Measurements from ENCODE around the gene CADPS2.
A peak's percentile ranks its signal among the peaks of the same experiment; 100 is the strongest.

Gene CADPS2

DNA sequence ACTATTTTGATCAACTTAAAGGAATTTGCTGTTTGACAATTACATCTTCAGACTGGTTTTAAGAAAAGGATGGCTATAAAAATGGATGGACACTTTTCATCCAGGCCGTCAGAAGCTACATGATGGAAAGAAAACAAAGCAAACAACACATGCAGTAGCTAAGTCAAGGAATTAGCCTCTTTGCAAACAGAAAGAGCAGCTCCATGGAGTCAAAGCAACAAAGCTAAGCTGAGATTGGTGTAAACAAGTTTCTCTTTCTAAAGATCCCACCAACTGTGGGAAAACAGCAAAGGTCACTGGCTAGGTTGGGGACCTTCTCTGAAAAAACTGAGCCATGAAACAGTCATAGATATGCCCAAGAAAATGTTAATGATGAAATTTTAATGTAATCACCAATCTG is 286.2 kb downstream of the CADPS2 start:
- no peak for DNase-seq (ENCODE audit: low spot score)

DNA sequence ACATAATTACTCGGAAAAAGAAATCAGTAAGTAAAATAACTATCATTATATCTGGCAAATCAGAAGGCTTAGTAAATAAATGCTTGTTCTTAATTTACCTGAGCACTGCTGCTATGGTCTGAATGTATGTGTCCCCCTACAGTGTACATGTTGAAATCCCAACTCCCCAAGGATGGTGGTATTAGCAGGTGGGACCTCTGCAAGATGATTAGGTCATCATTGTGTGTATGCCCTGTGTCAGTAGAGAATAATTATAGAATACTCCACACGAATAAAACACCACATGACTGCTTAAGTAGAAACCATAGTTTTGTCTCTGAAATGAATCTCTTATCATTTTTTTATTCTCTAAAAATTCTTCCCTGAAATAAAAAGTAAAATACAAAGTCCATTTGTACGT is 289.0 kb downstream of the CADPS2 start:
- no peak for DNase-seq (ENCODE audit: low spot score)

DNA sequence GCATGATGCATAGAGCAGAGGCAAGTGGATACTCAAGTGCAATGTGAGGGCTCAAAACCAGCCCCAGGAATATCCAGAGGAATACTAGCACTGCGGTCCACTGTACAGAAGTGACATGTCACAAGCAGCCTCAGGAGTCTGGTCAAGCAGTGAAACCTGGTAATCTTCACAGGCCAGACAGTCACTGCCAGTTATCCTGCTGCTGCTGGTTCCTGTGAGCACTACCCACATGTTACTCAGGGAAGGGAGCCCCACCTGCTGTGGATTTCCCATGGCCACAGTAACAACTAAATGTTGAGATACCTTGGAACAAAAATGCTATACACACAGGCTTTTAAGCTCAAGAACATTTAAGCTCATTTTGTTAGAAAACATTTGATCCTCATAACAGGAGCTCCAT is 290.4 kb downstream of the CADPS2 start:
- no peak for DNase-seq (ENCODE audit: low spot score)

GRCh38 chr7:122588621-122589020 is 297.6 kb downstream of the CADPS2 start:
- no peak for DNase-seq (ENCODE audit: low spot score)

- DNase-seq (ENCODE audit: low spot score) = no peak
These were observed 301.5 kb downstream of the CADPS2 start for GRCh38 chr7:122584676-122585251.

GRCh38 chr7:122578350-122578749 is 307.9 kb downstream of the CADPS2 start:
- no peak for DNase-seq (ENCODE audit: low spot score)

- no peak for DNase-seq (ENCODE audit: low spot score)
These were observed 308.7 kb downstream of the CADPS2 start for GRCh38 chr7:122577449-122578003.

DNA sequence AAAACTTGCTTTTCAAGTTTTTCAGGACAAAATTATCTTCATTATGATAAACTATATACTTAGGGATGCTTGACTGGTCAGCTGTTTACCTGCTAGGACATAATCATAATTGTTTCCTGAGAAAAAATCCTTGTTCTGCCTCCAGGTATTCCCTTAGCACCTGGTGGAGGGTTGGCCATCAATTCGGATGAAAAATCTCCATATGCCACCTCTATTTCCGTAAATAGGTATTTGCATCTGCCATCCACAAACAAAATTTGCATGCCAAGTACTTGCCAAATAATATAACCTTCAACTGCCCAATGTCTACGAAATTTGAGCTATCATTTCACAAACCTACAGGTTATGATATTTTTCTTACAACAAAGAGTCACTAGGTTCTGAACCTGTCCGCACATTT is 313.6 kb downstream of the CADPS2 start:
- no peak for DNase-seq (ENCODE audit: low spot score)

- DNase-seq (ENCODE audit: low spot score) = no peak
These were observed 324.9 kb downstream of the CADPS2 start for GRCh38 chr7:122561326-122561725.

GRCh38 chr7:122556873-122557542 is 329.3 kb downstream of the CADPS2 start:
- DNase-seq (ENCODE audit: low spot score) = no peak

DNA sequence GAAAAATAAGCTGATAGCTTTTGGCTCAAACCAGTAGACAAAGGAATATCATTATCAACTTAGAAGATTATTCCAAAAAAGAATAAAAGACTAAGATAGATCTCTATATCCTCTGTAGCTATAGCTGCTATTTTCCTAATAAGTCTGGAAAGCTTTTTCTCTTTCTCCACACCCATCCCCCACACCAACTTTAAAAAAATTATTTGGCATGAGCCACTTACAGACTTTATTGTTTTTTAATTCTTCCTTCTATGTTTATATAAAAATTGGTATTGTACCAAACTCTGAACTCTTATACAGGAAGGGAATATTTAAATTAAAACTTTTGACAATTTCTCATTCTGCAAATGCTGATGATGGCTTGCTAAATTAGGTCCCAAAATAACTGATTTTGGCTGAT is 330.0 kb downstream of the CADPS2 start:
- no peak for DNase-seq (ENCODE audit: low spot score)

GRCh38 chr7:122553761-122554160 is 332.5 kb downstream of the CADPS2 start:
- no peak for DNase-seq (ENCODE audit: low spot score)

DNA sequence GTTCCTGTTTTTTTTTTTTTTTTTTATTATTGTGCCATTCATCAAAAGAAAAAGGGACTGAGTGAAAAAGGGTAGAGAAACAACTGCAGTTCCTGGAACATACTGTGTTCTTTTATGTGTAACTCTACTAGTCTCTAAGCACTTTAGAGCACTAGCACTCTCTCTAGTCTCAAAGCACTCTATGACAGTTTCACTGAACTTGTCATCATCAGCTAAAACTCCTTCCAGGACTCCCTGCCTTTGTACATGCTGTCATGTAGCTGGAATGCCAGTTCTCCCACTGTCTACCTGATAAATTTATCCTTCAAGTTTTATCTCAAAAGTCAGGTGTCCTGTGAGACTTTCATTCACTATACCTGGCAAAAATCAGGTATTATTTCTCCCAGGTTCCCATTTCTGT is 333.5 kb downstream of the CADPS2 start:
- DNase-seq (ENCODE audit: low spot score) = no peak

GRCh38 chr7:122550545-122550944 is 335.7 kb downstream of the CADPS2 start:
- no peak for DNase-seq (ENCODE audit: low spot score)

DNA sequence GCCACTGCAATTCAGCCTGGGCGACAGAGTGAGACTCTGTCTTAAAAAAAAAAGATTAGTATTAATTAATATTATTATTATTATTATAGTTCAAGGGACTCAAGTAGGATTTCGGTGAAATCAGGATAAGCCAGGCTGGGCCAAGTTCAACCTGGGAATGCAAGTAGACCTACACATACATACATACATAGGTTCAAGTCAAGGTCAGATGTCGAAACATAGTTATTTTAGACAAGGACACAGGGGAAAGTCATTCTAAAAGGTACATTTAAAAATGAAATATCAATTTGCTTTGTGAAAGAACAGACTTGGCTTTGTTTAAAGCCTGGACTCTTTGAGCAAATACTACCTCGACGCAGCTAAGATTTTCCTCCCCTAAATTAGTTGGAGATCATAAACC is 336.7 kb downstream of the CADPS2 start:
- no peak for DNase-seq (ENCODE audit: low spot score)

- no peak for DNase-seq (ENCODE audit: low spot score)
These were observed 339.8 kb downstream of the CADPS2 start for GRCh38 chr7:122546496-122546895.

GRCh38 chr7:122544463-122544862 is 341.8 kb downstream of the CADPS2 start:
- DNase-seq (ENCODE audit: low spot score) = no peak

- no peak for DNase-seq (ENCODE audit: low spot score)
These were observed 342.4 kb downstream of the CADPS2 start for GRCh38 chr7:122543891-122544290.

GRCh38 chr7:122543166-122543565 is 343.1 kb downstream of the CADPS2 start:
- DNase-seq (ENCODE audit: low spot score) = no peak

- no peak for DNase-seq (ENCODE audit: low spot score)
These were observed 351.2 kb downstream of the CADPS2 start for GRCh38 chr7:122535086-122535485.

DNA sequence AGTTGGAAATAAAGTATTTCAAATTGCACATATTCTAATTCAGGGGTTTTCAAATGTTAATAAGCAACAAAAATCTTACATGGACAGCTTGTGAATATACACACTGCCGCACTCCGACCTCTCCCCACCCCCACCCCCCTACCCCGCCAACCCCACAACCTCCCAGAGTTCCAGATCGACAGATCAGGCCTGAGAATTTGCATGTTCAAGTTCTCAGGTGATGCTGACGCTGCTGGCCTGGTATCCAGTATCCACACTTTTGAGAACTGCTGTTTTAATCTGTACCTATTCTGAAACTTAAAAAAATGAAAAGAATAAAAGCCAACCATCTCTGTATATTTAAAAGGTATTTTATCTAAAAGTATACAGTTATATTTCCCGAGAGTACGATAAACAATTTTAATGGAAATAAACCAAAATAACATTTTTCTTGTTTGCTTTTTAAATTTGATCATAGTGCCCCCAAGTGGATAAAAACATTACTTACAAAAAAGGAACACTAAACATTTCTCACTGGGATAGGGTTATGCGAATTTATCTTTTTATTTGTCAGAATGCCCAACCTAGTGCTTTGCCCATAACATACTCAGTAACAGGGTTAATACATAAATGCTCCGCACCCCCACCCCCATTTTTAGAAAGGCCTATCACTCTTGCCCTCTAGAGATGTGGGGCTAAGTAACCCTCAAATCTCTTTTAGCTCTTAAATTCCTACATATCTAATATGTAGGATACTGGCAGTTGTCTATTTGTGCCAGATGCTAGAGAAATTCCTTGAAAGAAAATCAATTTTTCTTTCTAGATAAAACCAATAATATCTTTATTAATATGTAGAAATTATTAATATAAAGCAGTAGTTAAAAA is 353.6 kb downstream of the CADPS2 start:
- peak; percentile 25 for DNase-seq (ENCODE audit: low spot score)

GRCh38 chr7:122528879-122529481 is 357.3 kb downstream of the CADPS2 start:
- DNase-seq (ENCODE audit: low spot score) = peak; percentile 22

Measured in AG08395 (cell line).